H1 (cell line): ENCODE data around the gene STT3B. TPM values are rescaled to one million over a fixed set of nuclear protein-coding genes. Genes with fewer than 3 reads are reported as not detected.

ENCODE experiments used
- CTCF ChIP-seq, 3 experiments: IDR thresholded peaks; 1 replicate in 2 of 3; 2 replicates in 1 of 3; pipeline versions ENCODE4 v1.5.1 to v1.6.1; 2011; ENCODE audit warnings: low read length in 3 of 3, mild to moderate bottlenecking in 3 of 3, inconsistent platforms in 2 of 3, low read depth in 1 of 3, moderate library complexity in 1 of 3; ENCODE audit not compliant: insufficient read depth in 1 of 3; ENCODE audit errors: control extremely low read depth in 1 of 3
- GABPA ChIP-seq: IDR thresholded peaks from 2 replicates; pipeline ENCODE4 v1.6.1; 2011; ENCODE audit warnings: mild to moderate bottlenecking, low read length, moderate library complexity, borderline replicate concordance; ENCODE audit not compliant: insufficient read depth
- HDAC2 ChIP-seq, 2 experiments: fragments of 300-600 bp in 1 of 2; sonication (generic) in 1 of 2; IDR thresholded peaks; 2 replicates each; pipeline ENCODE4 v1.6.1; 2011 to 2012; ENCODE audit warnings: low read depth in 2 of 2, low read length in 2 of 2, mild to moderate bottlenecking in 2 of 2, moderate library complexity in 2 of 2, borderline replicate concordance in 1 of 2, inconsistent platforms in 1 of 2
- RBBP5 ChIP-seq: IDR thresholded peaks from 2 replicates; pipeline ENCODE4 v1.7.1; 2012; ENCODE audit warnings: low read depth, mild to moderate bottlenecking, inconsistent platforms, low read length, moderate library complexity, borderline replicate concordance
- SIN3A ChIP-seq, 2 experiments: IDR thresholded peaks in 1 of 2; conservative IDR thresholded peaks in 1 of 2; 2 replicates each; pipeline ENCODE4 v1.6.1; 2011 to 2012; ENCODE audit warnings: low read length in 2 of 2, improper control_type of control experiment in 1 of 2, low read depth in 1 of 2, mild to moderate bottlenecking in 1 of 2
- TBP ChIP-seq: IDR thresholded peaks from 2 replicates; pipeline ENCODE4 v1.6.1; 2011; ENCODE audit warnings: low read depth, low read length, improper control_type of control experiment
- polyA plus RNA-seq, 7 experiments: library from polyadenylated mRNA; depleted of rRNA in 3 of 7; stranded (reverse) in 5 of 7; unstranded in 2 of 7; fragments of >200 nt in 5 of 7; fragments of 200-250 nt in 2 of 7; gene quantifications; 1 replicate in 5 of 7; 2 replicates in 1 of 7; 4 replicates in 1 of 7; pipeline versions ENCODE4 v1.2.1 to v1.2.3, GENCODE V29; 2011 to 2013; ENCODE audit warnings: missing spikeins in 2 of 7, mixed read lengths in 2 of 7
- total RNA-seq: library from RNA; stranded (reverse); fragmentation: NEBNext Ultra II Directional; extraction: Animal tissue kit (Norgen Biotek cat#: 25700); gene quantifications from 2 replicates; pipeline ENCODE4 v1.2.1, GENCODE V29; 2021

The STT3B gene
- total and polyA plus RNA-seq, 2 of the 8 experiments (the other 6 are each of a cell fraction or from before 2014, with no cell fraction given), result 43.5 to 134 TPM

- TF ChIP-seq CTCF (IDR thresholded peaks at IDR 0.05; ENCODE audit: control extremely low read depth in 1 of 3, insufficient read depth in 1 of 3, low read depth in 1 of 3, low read length in 3 of 3), result no peak
- no peak for TF ChIP-seq HDAC2 (IDR thresholded peaks at IDR 0.05; ENCODE audit: borderline replicate concordance in 1 of 2, low read depth in 2 of 2, low read length in 2 of 2)
- no peak for TF ChIP-seq TBP
- no peak for TF ChIP-seq RBBP5
- no peak for TF ChIP-seq GABPA
- TF ChIP-seq SIN3A (conservative IDR thresholded peaks at IDR 0.05 in 1 of 2, IDR thresholded peaks at IDR 0.05 in 1 of 2; ENCODE audit: low read depth in 1 of 2, low read length in 2 of 2), result no peak
Observed at GRCh38 chr3:31553258-31553657, 20.5 kb downstream of the STT3B start (continued).
